Ascending aorta (tissue), 2 donors: Measurements from ENCODE around the gene PDIA2. TPM values are rescaled to one million over a fixed set of nuclear protein-coding genes. Genes with fewer than 3 reads are reported as not detected.
"Not testable (repeated sequence)": the region's sequence is repeated elsewhere in the genome, so short reads cannot be mapped to it uniquely, and the experiment has no call there.

Experiments used
- DNase-seq, 2 donors: peaks; one replicate each; pipeline ENCODE4 v3.0.0-alpha.2; 2019; ENCODE audit warnings: low spot score in 2 of 2
- H3K27ac ChIP-seq, 2 donors: fragments of 200-600 bp; sonication (generic); one replicate each; pipeline ENCODE4 v1.5.1; 2016 to 2017; ENCODE audit warnings: mild to moderate bottlenecking in 1 of 2
- H3K27me3 ChIP-seq: fragments of 200-600 bp; sonication (generic); one replicate; pipeline ENCODE4 v1.5.1; 2017
- H3K36me3 ChIP-seq, 2 donors: fragments of 200-600 bp; sonication (generic); one replicate each; pipeline ENCODE4 v1.5.1; 2016
- H3K4me1 ChIP-seq, 2 donors: fragments of 200-600 bp; sonication (generic); one replicate each; pipeline ENCODE4 v1.5.1; 2016 to 2017; ENCODE audit warnings: mild to moderate bottlenecking in 1 of 2
- H3K4me3 ChIP-seq, 2 donors: fragments of 200-600 bp; sonication (generic); one replicate each; pipeline ENCODE4 v1.5.1; 2016 to 2017; ENCODE audit warnings: mild to moderate bottlenecking in 1 of 2
- H3K9me3 ChIP-seq, 2 donors: fragments of 200-600 bp; sonication (generic); one replicate each; pipeline ENCODE4 v1.5.1; 2016
- CTCF ChIP-seq, 3 experiments: fragments of 200-600 bp in 2 of 3; fragments of 450-650 bp in 1 of 3; sonication (generic) in 2 of 3; IDR thresholded peaks; one replicate each; pipeline ENCODE4 v1.5.1; 2016 to 2019; ENCODE audit warnings: antibody characterized with exemption in 3 of 3, mild to moderate bottlenecking in 1 of 3, moderate library complexity in 1 of 3
- intact Hi-C: fragments of 100-400 bp; cut with DNase I; formaldehyde crosslinking; loops from one replicate; pipeline ENCODE4 v1.15.1; 2023
- total RNA-seq: library from RNA; depleted of rRNA; stranded (reverse); fragments of >200 nt; gene quantifications from one replicate; pipeline ENCODE4 v1.1.0, GENCODE V29; 2016

The PDIA2 gene
- total RNA-seq, 1 donor from 2014 or later: not detected

GRCh38 chr16:253833-254232 lies 29.1 kb upstream of the PDIA2 start:
- Histone ChIP-seq H3K4me1 (no peaks in the 10 kb centered on the region), H3K9me3 (no peaks in the 10 kb centered on the region), H3K36me3 (peaks cover 33 to 60% of the 10 kb centered on the region in 2 donors), H3K27ac (no peak overlapping the region), H3K4me3 (no peak overlapping the region), H3K27me3 (no peaks in the 10 kb centered on the region)
- intact Hi-C loops: no loop called here
- no peak for TF ChIP-seq CTCF (IDR thresholded peaks at IDR 0.05)
- no peak for DNase-seq

GRCh38 chr16:254461-254860 lies 28.5 kb upstream of the PDIA2 start:
- no peaks in the 10 kb centered on the region for H3K9me3 ChIP-seq
- intact Hi-C loops: no loop called here
- no peak overlapping the region for H3K4me3 ChIP-seq
- no peaks in the 10 kb centered on the region for H3K27me3 ChIP-seq
- H3K36me3 ChIP-seq: peaks cover 37 to 61% of the 10 kb centered on the region in 2 donors
- H3K27ac ChIP-seq: no peak overlapping the region
- no peak for TF ChIP-seq CTCF (IDR thresholded peaks at IDR 0.05)
- DNase-seq: no peak
- no peaks in the 10 kb centered on the region for H3K4me1 ChIP-seq

GRCh38 chr16:255183-255582 lies 27.8 kb upstream of the PDIA2 start:
- intact Hi-C loops: no loop called here
- H3K4me3 ChIP-seq: no peak overlapping the region
- H3K4me1 ChIP-seq: no peaks in the 10 kb centered on the region
- no peak for TF ChIP-seq CTCF (IDR thresholded peaks at IDR 0.05)
- no peaks in the 10 kb centered on the region for H3K27me3 ChIP-seq
- no peaks in the 10 kb centered on the region for H3K9me3 ChIP-seq
- peaks cover 37 to 65% of the 10 kb centered on the region in 2 donors for H3K36me3 ChIP-seq
- no peak for DNase-seq
- no peak overlapping the region for H3K27ac ChIP-seq

- H3K27me3 ChIP-seq, H3K4me3 ChIP-seq, intact Hi-C loops, H3K9me3 ChIP-seq, H3K27ac ChIP-seq, DNase-seq, H3K4me1 ChIP-seq: not testable (repeated sequence)
- H3K36me3 ChIP-seq: peaks cover 51 to 72% of the 10 kb centered on the region in 2 donors
These were observed 24.9 kb upstream of the PDIA2 start for GRCh38 chr16:258091-258490.

- intact Hi-C loops: no loop called here
- Histone ChIP-seq H3K27ac (no peak overlapping the region), H3K4me1 (no peaks in the 10 kb centered on the region), H3K36me3 (peaks cover 57 to 76% of the 10 kb centered on the region in 2 donors), H3K27me3 (no peaks in the 10 kb centered on the region), H3K4me3 (no peak overlapping the region), H3K9me3 (no peaks in the 10 kb centered on the region)
- DNase-seq: no peak
- no peak for TF ChIP-seq CTCF (IDR thresholded peaks at IDR 0.05)
These were observed 23.7 kb upstream of the PDIA2 start for GRCh38 chr16:259226-259625.

- DNase-seq: no peak
- Histone ChIP-seq H3K36me3 (peaks cover 57 to 77% of the 10 kb centered on the region in 2 donors), H3K4me1 (no peaks in the 10 kb centered on the region), H3K27me3 (no peaks in the 10 kb centered on the region), H3K27ac (no peak overlapping the region), H3K4me3 (no peak overlapping the region), H3K9me3 (no peaks in the 10 kb centered on the region)
- intact Hi-C loops: no loop called here
- no peak for TF ChIP-seq CTCF (IDR thresholded peaks at IDR 0.05)
These were observed 23.1 kb upstream of the PDIA2 start for GRCh38 chr16:259814-260253.
